Measurements from ENCODE around the gene KAT7.

DNA sequence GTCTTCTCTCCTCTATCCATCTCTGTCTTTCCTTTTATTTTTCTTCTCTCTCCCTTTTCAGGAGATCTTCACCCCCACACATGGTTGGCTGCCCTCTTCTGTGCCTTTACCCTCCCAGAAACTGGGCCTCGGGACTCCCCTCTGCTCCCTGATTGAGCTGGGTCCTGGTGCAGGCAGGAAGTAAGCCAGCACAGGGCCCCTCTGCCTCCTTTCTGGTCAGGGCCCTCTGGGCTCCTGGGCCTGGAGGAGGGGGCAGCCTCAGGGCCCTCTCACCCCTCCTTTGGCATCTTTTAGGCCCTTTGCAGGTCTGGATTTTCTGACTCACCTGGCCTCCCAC, 80.5 kb downstream of the KAT7 start:
- TF ChIP-seq POLR2A (IDR thresholded peaks at IDR 0.05; ENCODE audit: low read length) = no peak
- no peak for TF ChIP-seq GATA1 (IDR thresholded peaks at IDR 0.05; ENCODE audit: low read depth, low read length)

Measured in erythroblast (primary cell).